B cell (primary cell): ENCODE results near the gene CDKN1C. TPM values are rescaled to one million over a fixed set of nuclear protein-coding genes. Genes with fewer than 3 reads are reported as not detected.
A peak's percentile ranks its signal among the peaks of the same experiment; 100 is the strongest.

ENCODE experiments used
- ATAC-seq: fragments of 200-7000 bp; cut with Tn5 transposase; one replicate; pipeline ENCODE4 v1.10.0; 2021; ENCODE audit warnings: low read depth, mild to moderate bottlenecking, moderate number of reproducible peaks, moderate library complexity
- CTCF ChIA-PET: fragments of 350-600 bp; sonication (Branson Sonifier 250); formaldehyde crosslinking; loops from one replicate; lab custom pipeline; 2021; ENCODE audit warnings: antibody characterized with exemption, inconsistent platforms; lab: Charles Lee
- POLR2A ChIA-PET: fragments of 350-600 bp; sonication (Branson Sonifier 250); formaldehyde crosslinking; loops from one replicate; lab custom pipeline; 2021; ENCODE audit warnings: antibody characterized with exemption; lab: Charles Lee
- DNase-seq: peaks from one replicate; pipeline ENCODE4 v3.0.0; 2013
- H2AFZ ChIP-seq: 2 replicates; pipeline ENCODE4 v1.6.1; 2012; ENCODE audit warnings: mild to moderate bottlenecking, low read depth, low read length; ENCODE audit not compliant: insufficient read depth, poor library complexity, severe bottlenecking
- H3K27ac ChIP-seq, 2 donors: 1 replicate in 1 of 2; 2 replicates in 1 of 2; pipeline ENCODE4 v1.5.1; 2012 to 2013; ENCODE audit warnings: low read length in 2 of 2, mild to moderate bottlenecking in 2 of 2, moderate library complexity in 1 of 2
- H3K27me3 ChIP-seq, 4 experiments: fragments of 200-600 bp in 1 of 4; sonication (generic) in 1 of 4; replicated peaks in 1 of 4; 1 replicate in 2 of 4; 2 replicates in 2 of 4; pipeline versions ENCODE4 v1.6.1 to v1.7.0; 2013 to 2016; ENCODE audit warnings: low read length in 3 of 4, mild to moderate bottlenecking in 2 of 4, mixed read lengths in 1 of 4, moderate library complexity in 1 of 4; ENCODE audit not compliant: insufficient read depth in 4 of 4, control insufficient read depth in 3 of 4; ENCODE audit errors: control extremely low read depth in 1 of 4
- H3K36me3 ChIP-seq, 2 experiments: replicated peaks in 1 of 2; 1 replicate in 1 of 2; 2 replicates in 1 of 2; pipeline versions ENCODE4 v1.6.1 to v1.7.1; 2013; ENCODE audit warnings: low read length in 1 of 2; ENCODE audit not compliant: insufficient read depth in 2 of 2, control insufficient read depth in 1 of 2; ENCODE audit errors: control extremely low read depth in 1 of 2, extremely low read depth in 1 of 2
- H3K4me1 ChIP-seq, 2 donors: fragments of 200-600 bp in 1 of 2; sonication (generic) in 1 of 2; 1 replicate in 1 of 2; 2 replicates in 1 of 2; pipeline versions ENCODE4 v1.5.1 to v1.6.1; 2013 to 2017; ENCODE audit warnings: low read length in 2 of 2; ENCODE audit not compliant: control insufficient read depth in 2 of 2, insufficient read depth in 2 of 2
- H3K4me2 ChIP-seq: replicated peaks from 2 replicates; pipeline ENCODE3; 2012; ENCODE audit warnings: mild to moderate bottlenecking, low read depth, low read length; ENCODE audit not compliant: poor library complexity, severe bottlenecking
- H3K4me3 ChIP-seq, 5 experiments: fragments of 200-600 bp in 1 of 5; sonication (generic) in 1 of 5; 1 replicate in 3 of 5; 2 replicates in 2 of 5; pipeline versions ENCODE4 v1.5.1 to v1.7.0; 2011 to 2016; ENCODE audit warnings: low read length in 4 of 5, mild to moderate bottlenecking in 4 of 5, low read depth in 2 of 5, control low read depth in 1 of 5, moderate library complexity in 1 of 5; ENCODE audit not compliant: insufficient read depth in 1 of 5; ENCODE audit errors: control extremely low read depth in 1 of 5, extremely low read depth in 1 of 5
- H3K79me2 ChIP-seq: fragments of 200-600 bp; sonication (generic); one replicate; pipeline ENCODE4 v1.6.0; 2016; ENCODE audit warnings: low read length; ENCODE audit not compliant: control insufficient read depth, insufficient read depth
- H3K9ac ChIP-seq: fragments of 200-600 bp; sonication (generic); 2 replicates; pipeline ENCODE4 v1.6.1; 2017; ENCODE audit warnings: mild to moderate bottlenecking, low read length, moderate library complexity
- H3K9me3 ChIP-seq, 3 donors: one replicate each; pipeline versions ENCODE4 v1.6.1 to v1.7.1; 2013; ENCODE audit warnings: low read length in 2 of 3; ENCODE audit not compliant: control insufficient read depth in 2 of 3, insufficient read depth in 1 of 3; ENCODE audit errors: control extremely low read depth in 1 of 3
- H4K20me1 ChIP-seq: 2 replicates; pipeline ENCODE4 v1.6.0; 2012; ENCODE audit warnings: mild to moderate bottlenecking, low read length; ENCODE audit not compliant: insufficient read depth, control insufficient read depth, poor library complexity, severe bottlenecking
- H3K27ac Mint-ChIP-seq: one replicate; pipeline ENCODE4 v1.8.0; 2021; ENCODE audit warnings: mixed read lengths
- H3K27me3 Mint-ChIP-seq: one replicate; pipeline ENCODE4 v1.8.0; 2021; ENCODE audit warnings: mixed read lengths
- H3K4me1 Mint-ChIP-seq: one replicate; pipeline ENCODE4 v1.8.0; 2021; ENCODE audit warnings: mixed read lengths
- H3K4me3 Mint-ChIP-seq: one replicate; pipeline ENCODE4 v1.8.0; 2021; ENCODE audit warnings: mixed read lengths
- H3K9me3 Mint-ChIP-seq: one replicate; pipeline ENCODE4 v1.8.0; 2022; ENCODE audit warnings: mixed read lengths; ENCODE audit not compliant: insufficient read depth
- CTCF ChIP-seq: fragments of 200-600 bp; IDR thresholded peaks from one replicate; pipeline ENCODE4 v1.8.0; 2022; ENCODE audit warnings: antibody characterized with exemption, mild to moderate bottlenecking
- EZH2 ChIP-seq: IDR thresholded peaks from 2 replicates; pipeline ENCODE4 v1.6.1; 2012; ENCODE audit warnings: borderline replicate concordance, low read depth, mild to moderate bottlenecking, moderate library complexity, low read length; ENCODE audit not compliant: insufficient read depth, poor library complexity, severe bottlenecking
- WGBS: methylation state at CpG from one replicate; pipeline ENCODE4 v1.1.5; 2013; ENCODE audit warnings: missing lambda C conversion rate; ENCODE audit not compliant: insufficient coverage; 5-methylcytosine and 5-hydroxymethylcytosine counted together
- intact Hi-C: fragments of 100-400 bp; cut with micrococcal nuclease; formaldehyde crosslinking; loops from one replicate; pipeline ENCODE4 v1.10.0; 2022
- polyA plus RNA-seq: library from polyadenylated mRNA; depleted of rRNA; stranded (reverse); fragments of >200 nt; gene quantifications from 2 replicates; pipeline ENCODE4 v1.2.3, GENCODE V29; 2012
- total RNA-seq, 2 donors: library from RNA; stranded (reverse); fragments of 120-200 nt in 1 of 2; gene quantifications; 1 replicate in 1 of 2; 2 replicates in 1 of 2; pipeline versions ENCODE4 v1.2.3 to v1.2.4, GENCODE V29; 2013 to 2022

The CDKN1C gene
- total and polyA plus RNA-seq, 2 donors (not counting 1 experiment from before 2014, with no cell fraction given) = 0.58 to 8.0 TPM

- 82% methylated on average over 4 of the region's 4 CpGs for WGBS
- ATAC-seq (no peak), DNase-seq (no peak)
- Histone ChIP-seq H3K9me3 (no peaks in the 10 kb centered on the region), H2AFZ (no peak overlapping the region), H3K36me3 (no peaks in the 10 kb centered on the region), H3K79me2 (no peaks in the 10 kb centered on the region), H3K27me3 (peaks cover 0 to 7% (median 0%) of the 10 kb centered on the region in 4 experiments), H3K27ac (no peak overlapping the region), H3K4me2 (no peak overlapping the region), H4K20me1 (no peaks in the 10 kb centered on the region), H3K4me3 (no peak overlapping the region), H3K9ac (no peak overlapping the region), H3K4me1 (peaks cover 15 to 17% of the 10 kb centered on the region in 2 donors)
- Mint-ChIP-seq H3K4me1 (peaks cover 16% of the 10 kb centered on the region), H3K4me3 (peak overlapping the region; percentile 26), H3K27ac (peak overlapping the region; percentile 41), H3K9me3 (no peaks in the 10 kb centered on the region), H3K27me3 (no peaks in the 10 kb centered on the region)
- ChIA-PET POLR2A (interaction anchor here (0.7 kb wide), 1 partner anchor 582 kb away, joined by 3 read pairs; no protein-coding TSS in a partner anchor), CTCF (interaction anchor here (0.6 to 16.1 kb wide), 4 partner anchors 196 to 466 kb away, joined by 3 to 595 read pairs (median 19); no protein-coding TSS in a partner anchor)
- TF ChIP-seq EZH2 (no peak), CTCF (no peak)
- intact Hi-C loops = loop anchor here (2.0 kb wide), 1 partner anchor 449 kb away; the partner anchor contains the start of genes KCNQ1 and TRPM5
Observed at GRCh38 chr11:2893935-2894334, 8.4 kb upstream of the CDKN1C start.

GRCh38 chr11:2892967-2893528 is 7.5 kb upstream of the CDKN1C start:
- peaks cover 0 to 7% (median 0%) of the 10 kb centered on the region in 4 experiments for H3K27me3 ChIP-seq
- no peaks in the 10 kb centered on the region for H3K36me3 ChIP-seq
- intact Hi-C loops = loop anchor here (1.0 to 2.0 kb wide), 2 partner anchors 360 to 448 kb away; partner anchors contain the start of genes KCNQ1 and TRPM5
- DNase-seq (no peak), ATAC-seq (peak; percentile 22)
- peak overlapping the region; percentile 71 for H3K4me3 Mint-ChIP-seq
- no peak overlapping the region for H3K27ac Mint-ChIP-seq
- 5% methylated on average over 2 of the region's 4 CpGs for WGBS
- H3K4me1 Mint-ChIP-seq = peaks cover 14% of the 10 kb centered on the region
- no peaks in the 10 kb centered on the region for H3K9me3 Mint-ChIP-seq
- H3K4me1 ChIP-seq = peaks cover 15 to 21% of the 10 kb centered on the region in 2 donors
- peak overlapping the region; percentile 87 for H2AFZ ChIP-seq
- H3K4me3 ChIP-seq = peak overlapping the region in 2 of 5 experiments; percentile 45 to 54
- CTCF ChIA-PET = interaction anchor here (0.6 to 16.1 kb wide), 10 partner anchors 10 to 467 kb away, joined by 3 to 595 read pairs (median 5); partner anchors contain the start of gene PHLDA2
- no peaks in the 10 kb centered on the region for H3K27me3 Mint-ChIP-seq
- H4K20me1 ChIP-seq = no peaks in the 10 kb centered on the region
- peak overlapping the region; percentile 98 for H3K4me2 ChIP-seq
- H3K27ac ChIP-seq = no peak overlapping the region
- TF ChIP-seq CTCF = no peak
- TF ChIP-seq EZH2 = no peak
- H3K9ac ChIP-seq = peak overlapping the region; percentile 66
- POLR2A ChIA-PET = interaction anchor here (1.1 kb wide), 1 partner anchor 360 kb away, joined by 4 read pairs; no protein-coding TSS in a partner anchor
- H3K79me2 ChIP-seq = no peaks in the 10 kb centered on the region
- no peaks in the 10 kb centered on the region for H3K9me3 ChIP-seq
